D721Med (cell line): ENCODE results near the gene RGS1.

Experiments used
- DNase-seq: peaks from one replicate; pipeline ENCODE4 v3.0.0; 2011; ENCODE audit warnings: low spot score; ENCODE audit not compliant: insufficient read length
- FAIRE-seq: peaks from 2 replicates; lab custom pipeline; 2011; peaks lifted over from hg19 to GRCh38; lab: Jason Lieb, UNC
- TF ChIP-seq, protein P1 (sequence below): IDR thresholded peaks from 2 replicates; pipeline ENCODE4 v1.5.1; 2012; ENCODE audit warnings: mild to moderate bottlenecking, control low read depth; ENCODE audit not compliant: insufficient read depth; ENCODE audit errors: missing control alignments

Gene RGS1

DNA sequence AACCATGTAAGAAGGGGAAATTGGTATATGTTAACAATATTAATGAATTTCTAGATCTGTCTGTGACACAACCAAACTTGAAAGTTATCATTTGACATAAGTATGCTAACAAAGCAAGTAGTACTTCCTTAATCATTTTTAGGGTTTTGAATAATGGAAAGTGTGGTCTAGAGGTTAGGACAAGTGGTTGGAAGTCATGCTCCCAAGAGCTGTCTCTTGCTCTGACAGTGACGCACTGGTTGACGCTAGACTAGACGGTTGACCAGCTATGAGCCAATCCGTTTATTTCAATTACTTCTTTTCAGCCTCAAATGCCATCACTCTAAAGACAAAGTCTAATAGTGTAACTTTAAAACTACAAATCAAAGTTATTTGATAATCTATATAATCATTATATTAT is 20.7 kb upstream of the RGS1 start:
- no peak for FAIRE-seq
- TF ChIP-seq, protein P1, sequence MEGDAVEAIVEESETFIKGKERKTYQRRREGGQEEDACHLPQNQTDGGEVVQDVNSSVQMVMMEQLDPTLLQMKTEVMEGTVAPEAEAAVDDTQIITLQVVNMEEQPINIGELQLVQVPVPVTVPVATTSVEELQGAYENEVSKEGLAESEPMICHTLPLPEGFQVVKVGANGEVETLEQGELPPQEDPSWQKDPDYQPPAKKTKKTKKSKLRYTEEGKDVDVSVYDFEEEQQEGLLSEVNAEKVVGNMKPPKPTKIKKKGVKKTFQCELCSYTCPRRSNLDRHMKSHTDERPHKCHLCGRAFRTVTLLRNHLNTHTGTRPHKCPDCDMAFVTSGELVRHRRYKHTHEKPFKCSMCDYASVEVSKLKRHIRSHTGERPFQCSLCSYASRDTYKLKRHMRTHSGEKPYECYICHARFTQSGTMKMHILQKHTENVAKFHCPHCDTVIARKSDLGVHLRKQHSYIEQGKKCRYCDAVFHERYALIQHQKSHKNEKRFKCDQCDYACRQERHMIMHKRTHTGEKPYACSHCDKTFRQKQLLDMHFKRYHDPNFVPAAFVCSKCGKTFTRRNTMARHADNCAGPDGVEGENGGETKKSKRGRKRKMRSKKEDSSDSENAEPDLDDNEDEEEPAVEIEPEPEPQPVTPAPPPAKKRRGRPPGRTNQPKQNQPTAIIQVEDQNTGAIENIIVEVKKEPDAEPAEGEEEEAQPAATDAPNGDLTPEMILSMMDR = no peak

GRCh38 chr1:192555399-192555798 is 20.2 kb upstream of the RGS1 start:
- TF ChIP-seq, protein P1 = no peak
- no peak for DNase-seq
- no peak for FAIRE-seq

More for the DNA sequence above, 20.7 kb upstream of the RGS1 start:
- DNase-seq = no peak

GRCh38 chr1:192557841-192558595 is 17.6 kb upstream of the RGS1 start:
- FAIRE-seq (no peak), DNase-seq (no peak)
- TF ChIP-seq, protein P1 = no peak

DNA sequence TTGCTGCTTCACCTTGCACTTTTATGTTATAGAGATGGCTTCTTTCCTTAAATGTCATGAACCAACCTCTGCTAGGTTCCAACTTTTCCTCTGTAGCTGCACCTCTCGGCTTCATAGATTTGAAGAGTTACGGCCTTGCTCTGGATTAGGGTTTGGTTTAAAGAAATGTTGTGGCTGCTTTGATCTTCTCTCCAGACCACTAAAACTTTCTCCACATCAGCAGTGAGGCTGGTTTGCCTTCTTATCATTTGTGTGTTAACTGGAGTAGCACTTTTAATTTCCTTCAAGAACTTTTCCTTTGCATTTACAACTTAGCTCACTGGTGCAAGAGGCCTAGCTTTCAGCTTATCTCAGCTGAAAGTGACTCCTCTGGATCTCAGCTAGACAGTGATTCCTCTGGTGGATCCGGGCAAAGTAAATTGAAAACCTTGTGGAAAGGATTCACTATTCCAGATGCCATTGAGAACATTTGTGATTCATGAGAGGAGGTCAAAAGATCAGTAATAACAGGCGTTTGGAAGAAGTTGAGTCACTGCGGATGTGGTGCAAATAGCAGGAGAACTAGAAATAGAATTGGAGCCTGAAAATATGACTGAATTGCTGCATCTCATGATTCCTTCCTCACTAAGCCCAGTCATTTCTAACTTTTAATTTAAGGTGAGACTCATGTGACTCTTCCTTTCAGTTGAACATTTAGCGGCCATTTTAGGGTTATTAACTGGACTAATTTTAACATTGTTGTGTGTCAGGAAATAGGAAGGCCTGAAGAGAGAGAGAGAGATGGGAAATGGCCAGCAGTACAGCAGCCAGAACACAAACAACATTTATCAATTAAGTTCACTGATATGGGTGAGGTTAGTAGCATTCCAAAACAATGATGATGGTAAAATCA is 16.2 kb upstream of the RGS1 start:
- no peak for FAIRE-seq
- no peak for DNase-seq
- TF ChIP-seq, protein P1 = no peak

GRCh38 chr1:192561301-192561700 is 14.3 kb upstream of the RGS1 start:
- DNase-seq = no peak
- no peak for FAIRE-seq
- TF ChIP-seq, protein P1 = no peak

- DNase-seq = no peak
- no peak for FAIRE-seq
- TF ChIP-seq, protein P1 = no peak
Measured at GRCh38 chr1:192563129-192563528, 12.4 kb upstream of the RGS1 start.

DNA sequence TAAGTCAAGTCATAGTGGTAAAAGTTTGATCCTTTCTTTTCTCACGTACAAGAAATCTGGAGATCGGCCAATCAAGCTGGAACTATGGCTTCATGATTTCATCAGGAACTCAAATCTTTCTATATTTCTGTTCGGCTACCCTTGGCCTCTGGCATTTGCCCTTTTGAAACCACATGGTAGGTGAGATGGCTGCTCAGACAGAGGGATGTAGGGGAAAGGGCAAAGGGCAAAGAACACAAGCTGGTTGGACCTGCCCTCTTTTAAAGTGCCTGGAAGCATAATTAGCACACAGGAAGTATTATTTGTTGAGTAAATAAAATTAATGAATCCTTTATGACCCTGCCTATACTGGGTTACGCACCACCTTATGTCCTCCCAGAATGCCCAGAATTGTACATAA is 11.5 kb upstream of the RGS1 start:
- TF ChIP-seq, protein P1 = no peak
- FAIRE-seq (no peak), DNase-seq (no peak)
